Naive B cell (primary cell): Measurements from ENCODE around the gene CCDC181. TPM values are rescaled to one million over a fixed set of nuclear protein-coding genes. Genes with fewer than 3 reads are reported as not detected.
"Not testable (repeated sequence)": the region's sequence is repeated elsewhere in the genome, so short reads cannot be mapped to it uniquely, and the experiment has no call there.

Source experiments
- ATAC-seq, 2 donors: fragments of 150-1000 bp; cut with Tn5 transposase; 2 replicates each; pipeline ENCODE4 v1.10.0; 2021; ENCODE audit warnings: low read depth in 2 of 2, mild to moderate bottlenecking in 2 of 2, moderate library complexity in 2 of 2
- DNase-seq: peaks from one replicate; pipeline ENCODE4 v3.0.0; 2022
- H3K27ac Mint-ChIP-seq, 6 donors: one replicate each; pipeline ENCODE4 v1.8.0; 2020 to 2022; ENCODE audit warnings: mild to moderate bottlenecking in 6 of 6, mixed read lengths in 6 of 6, moderate library complexity in 5 of 6, inconsistent platforms in 2 of 6
- H3K27me3 Mint-ChIP-seq, 3 donors: one replicate each; pipeline ENCODE4 v1.8.0; 2021 to 2022; ENCODE audit warnings: mixed read lengths in 3 of 3, mild to moderate bottlenecking in 1 of 3
- H3K36me3 Mint-ChIP-seq, 2 donors: one replicate each; pipeline ENCODE4 v1.8.0; 2020 to 2022; ENCODE audit warnings: mixed read lengths in 2 of 2, inconsistent platforms in 1 of 2, mild to moderate bottlenecking in 1 of 2
- H3K4me1 Mint-ChIP-seq, 3 donors: one replicate each; pipeline ENCODE4 v1.8.0; 2020 to 2022; ENCODE audit warnings: mixed read lengths in 3 of 3, inconsistent platforms in 1 of 3, mild to moderate bottlenecking in 1 of 3, moderate library complexity in 1 of 3
- H3K4me3 Mint-ChIP-seq, 8 donors: one replicate each; pipeline ENCODE4 v1.8.0; 2020 to 2022; ENCODE audit warnings: mild to moderate bottlenecking in 8 of 8, mixed read lengths in 8 of 8, moderate library complexity in 8 of 8, inconsistent platforms in 2 of 8
- H3K9me3 Mint-ChIP-seq, 7 donors: one replicate each; pipeline ENCODE4 v1.8.0; 2020 to 2022; ENCODE audit warnings: mixed read lengths in 7 of 7, mild to moderate bottlenecking in 5 of 7, inconsistent platforms in 2 of 7, moderate library complexity in 1 of 7
- polyA plus RNA-seq, 6 donors: library from polyadenylated mRNA; unstranded; fragments of 300-500 nt; fragmentation: Illumina TruSeq; gene quantifications; one replicate each; pipeline ENCODE4 v1.2.3, GENCODE V29; 2021; ENCODE audit warnings: low read depth in 6 of 6

Gene CCDC181
- polyA plus RNA-seq, 6 donors from 2014 or later: not detected

- Mint-ChIP-seq H3K27me3 (peaks cover 21 to 45% (median 40%) of the 10 kb centered on the region in 3 donors), H3K27ac (no peak overlapping the region), H3K4me1 (peaks cover 4 to 7% (median 6%) of the 10 kb centered on the region in 3 donors), H3K9me3 (peaks cover 7 to 27% (median 16%) of the 10 kb centered on the region in 7 donors), H3K36me3 (peaks cover 6 to 19% of the 10 kb centered on the region in 2 donors), H3K4me3 (no peak overlapping the region)
- DNase-seq: no peak
- no peak for ATAC-seq
Observed at GRCh38 chr1:169456029-169456428, 28.8 kb upstream of the CCDC181 start.

GRCh38 chr1:169452921-169453320 lies 25.6 kb upstream of the CCDC181 start:
- Mint-ChIP-seq H3K9me3 (peaks cover 7 to 21% (median 15%) of the 10 kb centered on the region in 7 donors), H3K4me3 (no peak overlapping the region), H3K27me3 (peaks cover 15 to 58% (median 28%) of the 10 kb centered on the region in 3 donors), H3K27ac (no peak overlapping the region), H3K4me1 (no peaks in the 10 kb centered on the region), H3K36me3 (peaks cover 10 to 19% of the 10 kb centered on the region in 2 donors)
- ATAC-seq (no peak), DNase-seq (no peak)

GRCh38 chr1:169451218-169451824 lies 24.0 kb upstream of the CCDC181 start:
- H3K27ac Mint-ChIP-seq: no peak overlapping the region
- no peak for DNase-seq

GRCh38 chr1:169443923-169444322 lies 16.6 kb upstream of the CCDC181 start:
- Mint-ChIP-seq H3K27ac (no peak overlapping the region), H3K4me1 (no peaks in the 10 kb centered on the region), H3K36me3 (peaks cover 0 to 12% of the 10 kb centered on the region in 2 donors), H3K27me3 (peaks cover under 1 to 22% (median 16%) of the 10 kb centered on the region in 3 donors), H3K4me3 (no peak overlapping the region), H3K9me3 (peaks cover 0 to 8% (median 2%) of the 10 kb centered on the region in 7 donors)
- DNase-seq (no peak), ATAC-seq (no peak)

More at GRCh38 chr1:169451218-169451824, 24.0 kb upstream of the CCDC181 start:
- H3K27me3 Mint-ChIP-seq: peaks cover 15 to 48% (median 20%) of the 10 kb centered on the region in 3 donors
- no peak for ATAC-seq
- H3K4me3 Mint-ChIP-seq: no peak overlapping the region
- peaks cover 4 to 6% of the 10 kb centered on the region in 2 donors for H3K36me3 Mint-ChIP-seq
- no peaks in the 10 kb centered on the region for H3K4me1 Mint-ChIP-seq
- H3K9me3 Mint-ChIP-seq: peaks cover 3 to 9% (median 5%) of the 10 kb centered on the region in 7 donors

- Mint-ChIP-seq H3K36me3 (peaks cover 0 to 11% of the 10 kb centered on the region in 2 donors), H3K9me3 (peaks cover 0 to 5% (median 2%) of the 10 kb centered on the region in 7 donors), H3K27ac (no peak overlapping the region), H3K4me3 (no peak overlapping the region), H3K27me3 (peaks cover 38 to 76% (median 63%) of the 10 kb centered on the region in 3 donors), H3K4me1 (peaks cover 7 to 8% (median 7%) of the 10 kb centered on the region in 3 donors)
- ATAC-seq (no peak), DNase-seq (no peak)
Observed at GRCh38 chr1:169426174-169426705, 1.0 kb downstream of the CCDC181 start.

GRCh38 chr1:169421309-169421708 lies 6.0 kb downstream of the CCDC181 start:
- Mint-ChIP-seq H3K9me3 (no peaks in the 10 kb centered on the region), H3K27me3 (peaks cover 0 to 38% (median 26%) of the 10 kb centered on the region in 3 donors), H3K36me3 (no peaks in the 10 kb centered on the region), H3K4me3 (no peak overlapping the region), H3K4me1 (peaks cover 0 to 7% (median 0%) of the 10 kb centered on the region in 3 donors), H3K27ac (no peak overlapping the region)
- DNase-seq (no peak), ATAC-seq (no peak)

- Mint-ChIP-seq H3K27ac (no peak overlapping the region), H3K27me3 (no peaks in the 10 kb centered on the region), H3K4me1 (peaks cover 0 to 7% (median 0%) of the 10 kb centered on the region in 3 donors), H3K9me3 (peaks cover 7 to 31% (median 28%) of the 10 kb centered on the region in 7 donors), H3K36me3 (peaks cover 0 to 4% of the 10 kb centered on the region in 2 donors), H3K4me3 (no peak overlapping the region)
- DNase-seq (no peak), ATAC-seq (no peak)
Observed at GRCh38 chr1:169414952-169415351, 12.3 kb downstream of the CCDC181 start.

- not testable (repeated sequence) for H3K27me3 Mint-ChIP-seq
Observed at GRCh38 chr1:169408340-169408739, 18.9 kb downstream of the CCDC181 start.

GRCh38 chr1:169402578-169402977 lies 24.7 kb downstream of the CCDC181 start:
- Mint-ChIP-seq H3K36me3 (peaks cover 18 to 19% of the 10 kb centered on the region in 2 donors), H3K9me3 (peaks cover 22 to 66% (median 50%) of the 10 kb centered on the region in 7 donors)
- not testable (repeated sequence) for DNase-seq, ATAC-seq, H3K4me1 Mint-ChIP-seq, H3K27me3 Mint-ChIP-seq, H3K27ac Mint-ChIP-seq, H3K4me3 Mint-ChIP-seq

More at GRCh38 chr1:169408340-169408739, 18.9 kb downstream of the CCDC181 start:
- ATAC-seq, H3K27ac Mint-ChIP-seq, DNase-seq, H3K4me3 Mint-ChIP-seq, H3K4me1 Mint-ChIP-seq: not testable (repeated sequence)
- peaks cover 27 to 76% (median 67%) of the 10 kb centered on the region in 7 donors for H3K9me3 Mint-ChIP-seq
- peaks cover 13 to 17% of the 10 kb centered on the region in 2 donors for H3K36me3 Mint-ChIP-seq

GRCh38 chr1:169395955-169396354 lies 31.3 kb downstream of the CCDC181 start:
- Mint-ChIP-seq H3K4me1 (no peaks in the 10 kb centered on the region), H3K27ac (no peak overlapping the region), H3K27me3 (no peaks in the 10 kb centered on the region), H3K36me3 (peaks cover 15 to 23% of the 10 kb centered on the region in 2 donors), H3K4me3 (no peak overlapping the region), H3K9me3 (peaks cover 0 to 11% (median 6%) of the 10 kb centered on the region in 7 donors)
- no peak for ATAC-seq
- DNase-seq: no peak

- Mint-ChIP-seq H3K27me3 (no peaks in the 10 kb centered on the region), H3K36me3 (peaks cover 30 to 32% of the 10 kb centered on the region in 2 donors), H3K9me3 (no peaks in the 10 kb centered on the region), H3K4me3 (no peak overlapping the region), H3K4me1 (no peaks in the 10 kb centered on the region), H3K27ac (no peak overlapping the region)
- DNase-seq (no peak), ATAC-seq (no peak)
Observed at GRCh38 chr1:169392406-169392805, 34.9 kb downstream of the CCDC181 start.

- DNase-seq (no peak), ATAC-seq (no peak)
- no peaks in the 10 kb centered on the region for H3K9me3 Mint-ChIP-seq
- H3K36me3 Mint-ChIP-seq: peaks cover 22 to 36% of the 10 kb centered on the region in 2 donors
- H3K27ac Mint-ChIP-seq: no peak overlapping the region
- no peak overlapping the region for H3K4me3 Mint-ChIP-seq
- H3K27me3 Mint-ChIP-seq: no peaks in the 10 kb centered on the region
- no peaks in the 10 kb centered on the region for H3K4me1 Mint-ChIP-seq
Observed at GRCh38 chr1:169390303-169390702, 37.0 kb downstream of the CCDC181 start.

- no peaks in the 10 kb centered on the region for H3K9me3 Mint-ChIP-seq
- H3K4me3 Mint-ChIP-seq: no peak overlapping the region
- DNase-seq (no peak), ATAC-seq (no peak)
- no peak overlapping the region for H3K27ac Mint-ChIP-seq
- no peaks in the 10 kb centered on the region for H3K4me1 Mint-ChIP-seq
- peaks cover 22 to 28% of the 10 kb centered on the region in 2 donors for H3K36me3 Mint-ChIP-seq
- no peaks in the 10 kb centered on the region for H3K27me3 Mint-ChIP-seq
Observed at GRCh38 chr1:169387399-169387798, 39.9 kb downstream of the CCDC181 start.

- DNase-seq: no peak
- Mint-ChIP-seq H3K4me3 (no peak overlapping the region), H3K27me3 (no peaks in the 10 kb centered on the region), H3K36me3 (peaks cover 18 to 30% of the 10 kb centered on the region in 2 donors), H3K9me3 (no peaks in the 10 kb centered on the region), H3K4me1 (no peaks in the 10 kb centered on the region), H3K27ac (no peak overlapping the region)
- no peak for ATAC-seq
Observed at GRCh38 chr1:169383449-169383848, 43.8 kb downstream of the CCDC181 start.
